ENCODE data around the gene ATP6V1B1. TPM values are rescaled to one million over a fixed set of nuclear protein-coding genes. Genes with fewer than 3 reads are reported as not detected.
A peak's percentile ranks its signal among the peaks of the same experiment; 100 is the strongest.

The ATP6V1B1 gene
- total and polyA plus RNA-seq, 2 of the 13 experiments (the other 11 are each of a cell fraction or from before 2014, with no cell fraction given), result 0.58 to 1.6 TPM

DNA sequence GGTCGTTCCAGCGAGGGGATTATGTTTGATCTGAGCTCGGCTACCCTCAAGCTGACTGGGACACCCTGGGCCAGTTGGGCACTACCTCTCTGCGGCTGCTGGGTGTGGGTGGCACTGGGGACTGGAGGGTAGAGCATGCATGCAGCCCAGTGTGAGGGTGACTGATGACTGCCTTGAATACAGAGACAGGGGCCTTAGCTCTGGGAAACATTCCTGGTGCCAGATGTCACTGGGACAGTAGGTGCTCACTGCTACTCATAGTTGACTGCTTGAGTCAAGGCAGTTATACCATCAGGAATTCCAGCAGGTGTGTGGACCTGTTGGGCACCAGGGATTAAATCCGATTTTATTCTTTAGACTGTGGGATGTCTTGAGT lies 33.6 kb upstream of the ATP6V1B1 start:
- Histone ChIP-seq H3K27me3 (ENCODE audit: control insufficient read depth in 1 of 2, insufficient read depth in 2 of 2, low read length in 2 of 2) (peaks cover 3 to 27% of the 10 kb centered on the region in 2 experiments; a peak in 4 of 5 replicates), H3K9ac (ENCODE audit: insufficient read depth, low read depth, low read length) (peak overlapping the region; percentile 78), H3K4me3 (replicated peaks in 1 of 3; ENCODE audit: insufficient read depth in 1 of 3, low read depth in 2 of 3, low read length in 3 of 3) (peak overlapping the region; percentile 89 to 90 (median 89)), H3K36me3 (replicated peaks in 1 of 2; ENCODE audit: control insufficient read depth in 1 of 2, insufficient read depth in 2 of 2, low read length in 2 of 2) (no peaks in the 10 kb centered on the region; a peak in 2 of 5 replicates), H3K4me2 (ENCODE audit: low read depth, low read length) (peak overlapping the region; percentile 99), H3K79me2 (ENCODE audit: insufficient read depth, low read length) (peaks cover 18% of the 10 kb centered on the region), H2AFZ (ENCODE audit: low read length) (no peak overlapping the region), H3K9me3 (ENCODE audit: low read length) (no peaks in the 10 kb centered on the region), H3K27ac (ENCODE audit: extremely low read length, insufficient read depth, low read length) (peak overlapping the region; percentile 53), H3K4me1 (ENCODE audit: insufficient read depth, low read length) (peaks cover 43% of the 10 kb centered on the region), H4K20me1 (ENCODE audit: insufficient read depth, low read length) (no peaks in the 10 kb centered on the region)
- intact Hi-C loops (cut with micrococcal nuclease; ENCODE audit: unreplicated experiment), result no loop called here
- in situ Hi-C loops (cut with HindIII; ENCODE audit: extremely low pct_ligation_motif_present, low pct_unique_long_range_greater_than_20kb), result no loop called here
- peak; percentile 50 for DNase-seq (ENCODE audit: low spot score)
- 23% methylated on average over 5 of the region's 5 CpGs for WGBS (ENCODE audit: low lambda C conversion rate)
- ATAC-seq, result peak; percentile 17
- CTCF ChIA-PET (ENCODE audit: low intra/inter-chr PET ratio, low total read pairs), result no interaction called here
- POLR2A ChIA-PET, result interaction anchor here (0.8 to 1.0 kb wide), 2 partner anchors 15 to 95 kb away, joined by 3 to 4 read pairs; no protein-coding TSS in a partner anchor
- peak; percentile 66 for FAIRE-seq
- BruUV-seq (replicated peaks), result no TSS peak
- TF ChIP-seq ZSCAN31 (CRISPR knock-in tag; IDR thresholded peaks at IDR 0.05; ENCODE audit: low read depth), result no peak
- TF ChIP-seq, protein P1, sequence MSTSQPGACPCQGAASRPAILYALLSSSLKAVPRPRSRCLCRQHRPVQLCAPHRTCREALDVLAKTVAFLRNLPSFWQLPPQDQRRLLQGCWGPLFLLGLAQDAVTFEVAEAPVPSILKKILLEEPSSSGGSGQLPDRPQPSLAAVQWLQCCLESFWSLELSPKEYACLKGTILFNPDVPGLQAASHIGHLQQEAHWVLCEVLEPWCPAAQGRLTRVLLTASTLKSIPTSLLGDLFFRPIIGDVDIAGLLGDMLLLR (CRISPR knock-in tag; IDR thresholded peaks at IDR 0.05), result no peak
- TF ChIP-seq PAX8 (CRISPR knock-in tag; IDR thresholded peaks at IDR 0.05; ENCODE audit: borderline replicate concordance), result no peak
- TF ChIP-seq, protein P2, sequence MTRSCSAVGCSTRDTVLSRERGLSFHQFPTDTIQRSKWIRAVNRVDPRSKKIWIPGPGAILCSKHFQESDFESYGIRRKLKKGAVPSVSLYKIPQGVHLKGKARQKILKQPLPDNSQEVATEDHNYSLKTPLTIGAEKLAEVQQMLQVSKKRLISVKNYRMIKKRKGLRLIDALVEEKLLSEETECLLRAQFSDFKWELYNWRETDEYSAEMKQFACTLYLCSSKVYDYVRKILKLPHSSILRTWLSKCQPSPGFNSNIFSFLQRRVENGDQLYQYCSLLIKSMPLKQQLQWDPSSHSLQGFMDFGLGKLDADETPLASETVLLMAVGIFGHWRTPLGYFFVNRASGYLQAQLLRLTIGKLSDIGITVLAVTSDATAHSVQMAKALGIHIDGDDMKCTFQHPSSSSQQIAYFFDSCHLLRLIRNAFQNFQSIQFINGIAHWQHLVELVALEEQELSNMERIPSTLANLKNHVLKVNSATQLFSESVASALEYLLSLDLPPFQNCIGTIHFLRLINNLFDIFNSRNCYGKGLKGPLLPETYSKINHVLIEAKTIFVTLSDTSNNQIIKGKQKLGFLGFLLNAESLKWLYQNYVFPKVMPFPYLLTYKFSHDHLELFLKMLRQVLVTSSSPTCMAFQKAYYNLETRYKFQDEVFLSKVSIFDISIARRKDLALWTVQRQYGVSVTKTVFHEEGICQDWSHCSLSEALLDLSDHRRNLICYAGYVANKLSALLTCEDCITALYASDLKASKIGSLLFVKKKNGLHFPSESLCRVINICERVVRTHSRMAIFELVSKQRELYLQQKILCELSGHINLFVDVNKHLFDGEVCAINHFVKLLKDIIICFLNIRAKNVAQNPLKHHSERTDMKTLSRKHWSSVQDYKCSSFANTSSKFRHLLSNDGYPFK (CRISPR knock-in tag; IDR thresholded peaks at IDR 0.05; ENCODE audit: borderline replicate concordance), result no peak; the same call in 1 of the 2 replicates
- no peak for TF ChIP-seq FOXA3 (CRISPR knock-in tag; IDR thresholded peaks at IDR 0.05)
- no peak for TF ChIP-seq RAD21 (CRISPR knock-in tag; IDR thresholded peaks at IDR 0.05)
- no peak for TF ChIP-seq ZNF572 (CRISPR knock-in tag; IDR thresholded peaks at IDR 0.05)
- TF ChIP-seq, protein P3, sequence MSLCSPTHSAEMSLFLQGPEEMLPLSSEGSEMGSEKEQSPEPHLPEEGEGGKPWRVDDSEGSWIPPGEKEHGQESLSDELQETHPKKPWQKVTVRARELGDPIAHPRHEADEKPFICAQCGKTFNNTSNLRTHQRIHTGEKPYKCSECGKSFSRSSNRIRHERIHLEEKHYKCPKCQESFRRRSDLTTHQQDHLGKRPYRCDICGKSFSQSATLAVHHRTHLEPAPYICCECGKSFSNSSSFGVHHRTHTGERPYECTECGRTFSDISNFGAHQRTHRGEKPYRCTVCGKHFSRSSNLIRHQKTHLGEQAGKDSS (CRISPR knock-in tag; IDR thresholded peaks at IDR 0.05; ENCODE audit: borderline replicate concordance, low read depth), result 0 out of 2 replicates have a peak, but pooled peaks have one; percentile 5
- TF ChIP-seq ZNF644 (CRISPR knock-in tag; IDR thresholded peaks at IDR 0.05; ENCODE audit: low read depth), result no peak
- TF ChIP-seq ZNF230 (CRISPR knock-in tag; IDR thresholded peaks at IDR 0.05), result no peak
- TF ChIP-seq ZNF792 (CRISPR knock-in tag; IDR thresholded peaks at IDR 0.05), result 0 out of 2 replicates have a peak, but pooled peaks have one; percentile 41
- TF ChIP-seq, protein P4, sequence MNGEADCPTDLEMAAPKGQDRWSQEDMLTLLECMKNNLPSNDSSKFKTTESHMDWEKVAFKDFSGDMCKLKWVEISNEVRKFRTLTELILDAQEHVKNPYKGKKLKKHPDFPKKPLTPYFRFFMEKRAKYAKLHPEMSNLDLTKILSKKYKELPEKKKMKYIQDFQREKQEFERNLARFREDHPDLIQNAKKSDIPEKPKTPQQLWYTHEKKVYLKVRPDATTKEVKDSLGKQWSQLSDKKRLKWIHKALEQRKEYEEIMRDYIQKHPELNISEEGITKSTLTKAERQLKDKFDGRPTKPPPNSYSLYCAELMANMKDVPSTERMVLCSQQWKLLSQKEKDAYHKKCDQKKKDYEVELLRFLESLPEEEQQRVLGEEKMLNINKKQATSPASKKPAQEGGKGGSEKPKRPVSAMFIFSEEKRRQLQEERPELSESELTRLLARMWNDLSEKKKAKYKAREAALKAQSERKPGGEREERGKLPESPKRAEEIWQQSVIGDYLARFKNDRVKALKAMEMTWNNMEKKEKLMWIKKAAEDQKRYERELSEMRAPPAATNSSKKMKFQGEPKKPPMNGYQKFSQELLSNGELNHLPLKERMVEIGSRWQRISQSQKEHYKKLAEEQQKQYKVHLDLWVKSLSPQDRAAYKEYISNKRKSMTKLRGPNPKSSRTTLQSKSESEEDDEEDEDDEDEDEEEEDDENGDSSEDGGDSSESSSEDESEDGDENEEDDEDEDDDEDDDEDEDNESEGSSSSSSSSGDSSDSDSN (CRISPR knock-in tag; IDR thresholded peaks at IDR 0.05), result no peak
- TF ChIP-seq ZFP41 (CRISPR knock-in tag; IDR thresholded peaks at IDR 0.05; ENCODE audit: borderline replicate concordance), result no peak
- no peak for TF ChIP-seq FOXK2 (IDR thresholded peaks at IDR 0.05)
- TF ChIP-seq, protein P5, sequence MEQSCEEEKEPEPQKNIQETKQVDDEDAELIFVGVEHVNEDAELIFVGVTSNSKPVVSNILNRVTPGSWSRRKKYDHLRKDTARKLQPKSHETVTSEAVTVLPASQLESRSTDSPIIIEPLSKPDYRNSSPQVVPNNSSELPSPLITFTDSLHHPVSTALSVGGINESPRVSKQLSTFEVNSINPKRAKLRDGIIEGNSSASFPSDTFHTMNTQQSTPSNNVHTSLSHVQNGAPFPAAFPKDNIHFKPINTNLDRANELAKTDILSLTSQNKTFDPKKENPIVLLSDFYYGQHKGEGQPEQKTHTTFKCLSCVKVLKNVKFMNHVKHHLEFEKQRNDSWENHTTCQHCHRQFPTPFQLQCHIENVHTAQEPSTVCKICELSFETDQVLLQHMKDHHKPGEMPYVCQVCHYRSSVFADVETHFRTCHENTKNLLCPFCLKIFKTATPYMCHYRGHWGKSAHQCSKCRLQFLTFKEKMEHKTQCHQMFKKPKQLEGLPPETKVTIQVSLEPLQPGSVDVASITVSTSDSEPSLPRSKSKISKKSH (CRISPR knock-in tag; IDR thresholded peaks at IDR 0.05; ENCODE audit: borderline replicate concordance), result no peak

Data from HepG2 (cell line).